Transverse colon (tissue), 3 donors: Measurements from ENCODE around the gene PRKCZ.

Experiments used
- CTCF ChIP-seq, 5 experiments: fragments of 200-600 bp in 3 of 5; fragments of 450-650 bp in 2 of 5; sonication (generic) in 3 of 5; IDR thresholded peaks; 1 replicate in 2 of 5; 2 replicates in 3 of 5; pipeline ENCODE4 v1.5.1; 2016 to 2017; ENCODE audit warnings: antibody characterized with exemption in 5 of 5, inconsistent platforms in 3 of 5, mild to moderate bottlenecking in 2 of 5, moderate library complexity in 1 of 5
- POLR2A ChIP-seq: fragments of 450-650 bp; IDR thresholded peaks from one replicate; pipeline ENCODE4 v1.6.1; 2016; ENCODE audit warnings: antibody characterized with exemption, mild to moderate bottlenecking, moderate library complexity

- TF ChIP-seq POLR2A (peak; percentile 51), CTCF (IDR thresholded peaks at IDR 0.05) (peak in 3 of 5 experiments; percentile 13 to 40 (median 25))
These were observed 155.2 kb downstream of the PRKCZ start for GRCh38 chr1:2205191-2205952.
